ENCODE data around the gene MPC1L.

DNA sequence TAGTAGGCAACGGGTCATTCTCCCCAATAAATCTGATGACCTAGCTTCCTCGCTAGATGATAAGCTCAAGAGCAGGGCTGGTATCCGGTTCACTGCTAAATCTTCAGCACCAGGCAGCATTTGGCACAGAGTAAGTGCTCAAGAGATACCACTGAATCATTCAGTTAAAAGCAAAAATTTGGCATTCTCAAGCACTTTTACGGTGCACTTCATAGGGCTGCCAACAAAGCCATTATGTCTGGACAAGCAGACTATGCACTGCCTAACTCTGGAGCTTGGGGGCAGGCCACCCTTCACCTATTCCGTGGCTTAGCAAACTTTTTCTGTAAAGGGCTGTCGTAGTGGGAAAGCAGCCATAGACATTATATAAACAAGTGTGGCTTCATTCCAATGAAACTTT is 47.9 kb downstream of the MPC1L start:
- no peak for TF ChIP-seq POLR2A (IDR thresholded peaks at IDR 0.05)
- TF ChIP-seq, protein P1, sequence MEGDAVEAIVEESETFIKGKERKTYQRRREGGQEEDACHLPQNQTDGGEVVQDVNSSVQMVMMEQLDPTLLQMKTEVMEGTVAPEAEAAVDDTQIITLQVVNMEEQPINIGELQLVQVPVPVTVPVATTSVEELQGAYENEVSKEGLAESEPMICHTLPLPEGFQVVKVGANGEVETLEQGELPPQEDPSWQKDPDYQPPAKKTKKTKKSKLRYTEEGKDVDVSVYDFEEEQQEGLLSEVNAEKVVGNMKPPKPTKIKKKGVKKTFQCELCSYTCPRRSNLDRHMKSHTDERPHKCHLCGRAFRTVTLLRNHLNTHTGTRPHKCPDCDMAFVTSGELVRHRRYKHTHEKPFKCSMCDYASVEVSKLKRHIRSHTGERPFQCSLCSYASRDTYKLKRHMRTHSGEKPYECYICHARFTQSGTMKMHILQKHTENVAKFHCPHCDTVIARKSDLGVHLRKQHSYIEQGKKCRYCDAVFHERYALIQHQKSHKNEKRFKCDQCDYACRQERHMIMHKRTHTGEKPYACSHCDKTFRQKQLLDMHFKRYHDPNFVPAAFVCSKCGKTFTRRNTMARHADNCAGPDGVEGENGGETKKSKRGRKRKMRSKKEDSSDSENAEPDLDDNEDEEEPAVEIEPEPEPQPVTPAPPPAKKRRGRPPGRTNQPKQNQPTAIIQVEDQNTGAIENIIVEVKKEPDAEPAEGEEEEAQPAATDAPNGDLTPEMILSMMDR (IDR thresholded peaks at IDR 0.05): no peak
